ENCODE data around the gene MYOCD. TPM values are rescaled to one million over a fixed set of nuclear protein-coding genes. Genes with fewer than 3 reads are reported as not detected.

Gene MYOCD
- total and polyA plus RNA-seq, 2 of the 13 experiments (the other 11 are each of a cell fraction or from before 2014, with no cell fraction given): not detected

DNA sequence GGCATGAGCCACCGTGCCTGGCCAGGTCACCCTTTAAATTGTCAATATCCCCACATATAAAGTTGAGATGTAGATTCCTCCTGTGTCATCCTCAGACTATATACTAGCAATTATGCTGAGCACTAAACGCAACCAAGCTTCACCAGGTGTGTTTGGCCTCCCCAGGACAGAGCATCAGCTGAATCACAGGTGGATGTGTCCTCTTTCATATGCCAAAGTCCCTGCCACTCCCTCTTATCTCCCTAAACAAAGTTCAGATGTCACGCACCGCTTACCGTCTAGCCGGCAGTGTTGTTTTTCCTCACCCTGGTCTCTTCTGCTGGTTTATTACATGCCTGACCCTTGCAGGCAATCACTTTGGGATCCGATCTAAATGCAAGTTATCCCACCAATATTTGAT is 79.8 kb downstream of the MYOCD start (continued):
- TF ChIP-seq, protein P1, sequence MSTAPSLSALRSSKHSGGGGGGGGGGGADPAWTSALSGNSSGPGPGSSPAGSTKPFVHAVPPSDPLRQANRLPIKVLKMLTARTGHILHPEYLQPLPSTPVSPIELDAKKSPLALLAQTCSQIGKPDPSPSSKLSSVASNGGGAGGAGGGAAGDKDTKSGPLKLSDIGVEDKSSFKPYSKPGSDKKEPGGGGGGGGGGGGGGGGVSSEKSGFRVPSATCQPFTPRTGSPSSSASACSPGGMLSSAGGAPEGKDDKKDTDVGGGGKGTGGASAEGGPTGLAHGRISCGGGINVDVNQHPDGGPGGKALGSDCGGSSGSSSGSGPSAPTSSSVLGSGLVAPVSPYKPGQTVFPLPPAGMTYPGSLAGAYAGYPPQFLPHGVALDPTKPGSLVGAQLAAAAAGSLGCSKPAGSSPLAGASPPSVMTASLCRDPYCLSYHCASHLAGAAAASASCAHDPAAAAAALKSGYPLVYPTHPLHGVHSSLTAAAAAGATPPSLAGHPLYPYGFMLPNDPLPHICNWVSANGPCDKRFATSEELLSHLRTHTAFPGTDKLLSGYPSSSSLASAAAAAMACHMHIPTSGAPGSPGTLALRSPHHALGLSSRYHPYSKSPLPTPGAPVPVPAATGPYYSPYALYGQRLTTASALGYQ (CRISPR knock-in tag; IDR thresholded peaks at IDR 0.05): no peak
- TF ChIP-seq MEIS1 (CRISPR knock-in tag; IDR thresholded peaks at IDR 0.05; ENCODE audit: borderline replicate concordance) (no peak), ZNF747 (CRISPR knock-in tag; IDR thresholded peaks at IDR 0.05; ENCODE audit: borderline replicate concordance) (no peak), KDM6A (CRISPR knock-in tag; IDR thresholded peaks at IDR 0.05; ENCODE audit: low read depth) (no peak), GTF3A (CRISPR knock-in tag; conservative IDR thresholded peaks at IDR 0.05) (no peak), ZSCAN29 (CRISPR knock-in tag; conservative IDR thresholded peaks at IDR 0.05) (no peak), CBX5 (CRISPR knock-in tag; IDR thresholded peaks at IDR 0.05; ENCODE audit: borderline replicate concordance) (no peak), ZFP36L2 (CRISPR knock-in tag; IDR thresholded peaks at IDR 0.05) (no peak), ZSCAN31 (CRISPR knock-in tag; IDR thresholded peaks at IDR 0.05; ENCODE audit: low read depth) (no peak), SYNCRIP (IDR thresholded peaks at IDR 0.05; ENCODE audit: insufficient read depth, low read depth, low read length) (no peak), ZNF143 (CRISPR knock-in tag; IDR thresholded peaks at IDR 0.05) (no peak), TEAD2 (CRISPR knock-in tag; IDR thresholded peaks at IDR 0.05) (no peak)
- TF ChIP-seq, protein P2, sequence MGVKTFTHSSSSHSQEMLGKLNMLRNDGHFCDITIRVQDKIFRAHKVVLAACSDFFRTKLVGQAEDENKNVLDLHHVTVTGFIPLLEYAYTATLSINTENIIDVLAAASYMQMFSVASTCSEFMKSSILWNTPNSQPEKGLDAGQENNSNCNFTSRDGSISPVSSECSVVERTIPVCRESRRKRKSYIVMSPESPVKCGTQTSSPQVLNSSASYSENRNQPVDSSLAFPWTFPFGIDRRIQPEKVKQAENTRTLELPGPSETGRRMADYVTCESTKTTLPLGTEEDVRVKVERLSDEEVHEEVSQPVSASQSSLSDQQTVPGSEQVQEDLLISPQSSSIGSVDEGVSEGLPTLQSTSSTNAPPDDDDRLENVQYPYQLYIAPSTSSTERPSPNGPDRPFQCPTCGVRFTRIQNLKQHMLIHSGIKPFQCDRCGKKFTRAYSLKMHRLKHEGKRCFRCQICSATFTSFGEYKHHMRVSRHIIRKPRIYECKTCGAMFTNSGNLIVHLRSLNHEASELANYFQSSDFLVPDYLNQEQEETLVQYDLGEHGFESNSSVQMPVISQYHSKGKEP (CRISPR knock-in tag; IDR thresholded peaks at IDR 0.05): no peak

All from HepG2 (cell line).